D341Med (cell line): Measurements from ENCODE around the gene AVP.
A peak's percentile ranks its signal among the peaks of the same experiment; 100 is the strongest.
"Not testable (repeated sequence)": the region's sequence is repeated elsewhere in the genome, so short reads cannot be mapped to it uniquely, and the experiment has no call there.

Experiments used
- DNase-seq: peaks from one replicate; pipeline ENCODE4 v3.0.0; 2012; ENCODE audit warnings: low spot score

The AVP gene

DNA sequence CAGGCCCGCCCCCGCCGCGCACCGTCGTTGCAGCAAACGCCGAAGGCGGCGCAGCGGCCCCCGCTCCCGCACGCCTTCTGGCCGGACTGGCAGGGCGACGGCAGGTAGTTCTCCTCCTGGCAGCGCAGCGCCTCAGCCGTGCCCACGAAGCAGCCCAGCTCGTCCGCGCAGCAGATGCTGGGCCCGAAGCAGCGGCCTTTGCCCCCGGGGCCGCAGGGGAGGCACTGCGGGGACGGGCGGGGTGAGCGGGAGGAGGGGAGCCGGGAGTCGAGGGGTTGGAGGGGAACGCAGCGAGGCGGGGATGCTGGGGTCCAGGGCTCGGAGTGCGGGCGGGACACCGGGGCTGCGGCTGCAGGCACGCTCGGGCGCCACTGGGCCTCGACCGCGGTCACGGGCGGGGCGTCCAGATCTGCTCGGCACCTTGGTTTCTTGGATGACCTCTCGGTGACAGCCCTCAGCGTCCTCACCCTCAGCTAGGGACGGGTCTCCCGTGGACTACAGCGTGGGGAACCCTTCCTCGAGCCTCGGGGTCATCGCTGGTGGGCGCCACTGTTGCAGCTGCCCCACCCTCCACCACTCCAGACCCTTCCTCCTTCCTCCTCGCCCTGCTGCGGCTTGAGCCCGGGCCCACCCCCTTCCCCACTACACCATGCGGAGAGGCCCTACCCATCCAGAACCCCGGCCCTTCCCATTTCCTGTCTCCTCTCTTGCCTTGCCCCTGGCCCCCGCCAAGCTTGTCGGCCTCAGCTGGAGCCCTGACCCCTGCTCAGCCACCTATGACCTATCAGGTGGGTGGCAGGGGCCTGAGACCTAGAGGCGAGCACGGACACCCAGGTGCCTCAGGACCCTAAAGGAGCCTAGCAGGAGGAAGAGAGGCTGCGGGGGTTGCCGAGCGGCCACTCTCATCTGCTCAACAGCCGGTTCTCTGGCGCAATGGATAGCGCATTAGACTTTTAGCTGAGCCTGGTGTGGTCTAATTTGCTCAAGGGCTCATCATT, 1.3 kb downstream of the AVP start:
- peak; percentile 60 for DNase-seq

- peak; percentile 71 for DNase-seq
These were observed 2.1 kb downstream of the AVP start for GRCh38 chr20:3082306-3082951.

DNA sequence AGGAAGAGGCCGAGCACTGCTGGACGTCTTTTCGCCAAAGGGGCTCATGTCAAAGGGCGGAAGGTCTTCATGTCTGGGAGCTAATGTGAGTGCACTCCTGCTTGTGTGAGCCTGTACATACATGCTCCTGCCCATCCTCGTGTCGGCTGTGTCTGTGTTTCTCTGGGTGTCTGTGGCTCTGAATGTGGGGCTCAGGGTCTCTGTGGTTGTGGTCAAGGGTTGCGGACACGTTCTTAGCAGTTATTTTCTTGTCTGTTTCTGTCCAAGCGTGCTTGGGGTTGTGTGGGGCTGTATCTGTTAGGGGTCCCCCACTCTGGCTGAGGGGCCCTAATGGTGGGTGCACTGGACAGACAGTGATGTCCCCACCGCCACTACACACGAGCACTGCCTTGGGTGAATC, 2.9 kb downstream of the AVP start:
- DNase-seq: peak; percentile 32

GRCh38 chr20:3080939-3081388, 3.6 kb downstream of the AVP start:
- peak; percentile 34 for DNase-seq

GRCh38 chr20:3077618-3078134, 6.8 kb downstream of the AVP start:
- DNase-seq: no peak

DNA sequence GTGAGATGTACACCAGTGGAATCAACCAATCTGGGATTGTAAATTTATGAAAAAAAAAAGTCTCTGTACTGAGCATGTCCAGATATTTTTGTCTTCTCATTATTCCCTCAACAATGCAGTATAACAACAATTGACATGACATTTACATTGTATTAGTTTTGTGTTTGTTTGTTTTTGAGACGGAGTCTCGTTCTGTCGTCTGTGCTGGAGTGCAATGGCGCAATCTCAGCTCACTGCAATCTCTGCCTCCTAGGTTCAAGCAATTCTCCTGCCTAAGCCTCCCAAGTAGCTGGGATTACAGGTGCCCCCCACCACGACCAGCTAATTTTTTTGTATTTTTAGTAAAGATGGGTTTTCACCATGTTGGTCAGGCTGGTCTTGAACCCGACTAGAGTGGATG, 9.2 kb downstream of the AVP start:
- not testable (repeated sequence) for DNase-seq

DNA sequence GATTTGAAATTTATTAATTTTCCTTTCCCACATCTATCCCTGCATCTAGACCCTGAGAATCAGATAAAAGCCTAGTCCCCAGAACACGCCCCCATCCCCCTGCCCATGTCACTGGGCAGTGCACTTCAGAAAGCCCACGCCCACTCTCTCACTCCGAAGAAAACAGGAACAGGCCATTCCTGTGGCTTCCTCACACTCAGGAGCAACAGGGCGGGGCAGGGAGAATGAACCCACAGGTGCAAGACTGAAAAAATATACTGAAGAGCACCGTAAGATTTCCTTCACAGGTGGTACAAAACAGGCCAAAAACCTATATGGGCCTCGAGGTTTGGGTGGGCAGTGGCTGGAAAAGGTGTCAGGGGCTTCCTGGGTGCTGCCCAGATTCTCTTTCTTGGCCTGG, 9.7 kb downstream of the AVP start:
- DNase-seq: no peak

DNA sequence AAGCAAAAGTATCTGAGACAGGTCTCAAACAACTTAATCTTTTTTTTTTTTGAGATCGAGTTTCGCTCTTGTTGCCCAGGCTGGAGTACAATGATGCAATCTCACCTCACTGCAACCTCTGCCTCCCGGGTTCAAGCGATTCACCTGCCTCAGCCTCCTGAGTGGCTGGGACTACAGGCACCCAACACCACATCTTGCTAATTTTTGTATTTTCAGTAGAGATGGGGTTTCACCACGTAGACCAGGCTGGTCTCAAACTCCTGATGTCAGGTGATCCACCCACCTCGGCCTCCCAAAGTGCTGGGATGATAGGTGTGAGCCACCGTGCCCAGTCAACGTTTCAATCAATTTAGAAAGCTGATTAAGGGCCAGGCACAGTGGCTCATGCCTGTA, 11.3 kb downstream of the AVP start:
- not testable (repeated sequence) for DNase-seq

GRCh38 chr20:3072530-3073250, 11.8 kb downstream of the AVP start:
- no peak for DNase-seq

GRCh38 chr20:3071610-3072529, 12.7 kb downstream of the AVP start, which contains the start of gene OXT:
Gene OXT (plus strand): TSS chr20:3071620. CDS start chr20:3071656, 36 bp downstream.
- DNase-seq: peak; percentile 25

GRCh38 chr20:3071266-3071609, 13.3 kb downstream of the AVP start:
- no peak for DNase-seq

DNA sequence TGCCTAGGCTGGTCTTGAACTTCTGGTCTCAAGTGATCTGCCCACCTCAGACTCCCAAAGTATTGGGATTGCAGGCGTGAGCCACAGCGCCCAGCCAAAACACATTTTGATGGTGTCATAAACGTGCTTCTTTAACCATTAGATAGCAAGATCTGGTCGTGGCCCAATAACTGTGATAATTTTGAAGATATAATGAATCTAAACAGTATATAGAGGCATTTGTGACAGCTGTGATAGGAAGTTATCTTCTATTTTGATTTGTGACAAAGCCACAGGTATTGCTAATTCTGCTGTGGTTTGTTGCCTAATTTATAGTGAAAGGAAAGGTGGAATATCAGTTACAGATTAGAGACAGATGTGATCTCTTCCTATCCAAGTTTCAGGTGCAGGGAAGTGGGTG, 13.8 kb downstream of the AVP start:
- DNase-seq: no peak

DNA sequence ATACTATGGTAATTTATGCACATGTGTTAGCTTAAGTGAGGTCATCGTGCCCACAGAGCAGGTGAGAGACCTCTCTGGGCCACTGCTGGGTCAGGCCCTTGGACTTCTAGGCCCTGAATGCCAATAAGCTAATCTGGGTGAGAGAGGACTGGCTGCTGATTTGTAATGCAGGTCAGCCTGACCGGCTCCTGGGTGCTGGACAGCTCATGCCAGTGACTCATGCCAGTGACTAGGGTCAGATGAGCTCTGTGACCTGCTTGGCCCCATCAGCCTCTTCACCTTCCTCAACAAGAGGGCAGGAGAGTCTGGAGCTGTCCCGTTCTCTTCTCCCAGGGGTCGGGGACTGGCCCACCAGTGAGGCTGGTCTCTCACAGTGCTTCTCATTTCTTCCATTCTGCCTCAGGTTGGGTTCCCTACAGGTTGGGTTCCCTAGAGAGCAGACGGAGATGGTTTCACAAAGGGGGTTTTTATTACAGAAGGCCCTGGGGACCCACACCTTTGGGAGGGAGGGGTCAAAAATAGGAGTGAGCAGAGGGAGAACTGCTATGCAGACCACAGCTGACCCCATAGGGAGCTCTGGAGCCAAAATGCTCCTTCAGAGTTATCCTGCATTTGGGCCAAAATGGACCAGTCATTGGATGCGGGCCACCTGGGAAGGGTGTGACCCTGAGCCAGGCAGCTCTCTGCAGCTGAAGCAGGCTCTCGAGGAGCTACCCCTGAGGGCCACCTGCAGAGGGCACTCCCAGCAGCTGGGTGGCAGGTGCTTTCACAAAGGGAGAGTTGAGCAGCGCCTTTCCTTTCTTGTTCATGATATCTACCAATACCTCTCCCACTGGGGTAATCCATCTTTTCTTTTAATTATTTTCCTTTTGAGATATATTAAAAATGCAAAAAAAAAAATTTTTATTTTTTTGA, 15.3 kb downstream of the AVP start:
- peak; percentile 52 for DNase-seq

- no peak for DNase-seq
These were observed 16.4 kb downstream of the AVP start for GRCh38 chr20:3068075-3068474.

DNA sequence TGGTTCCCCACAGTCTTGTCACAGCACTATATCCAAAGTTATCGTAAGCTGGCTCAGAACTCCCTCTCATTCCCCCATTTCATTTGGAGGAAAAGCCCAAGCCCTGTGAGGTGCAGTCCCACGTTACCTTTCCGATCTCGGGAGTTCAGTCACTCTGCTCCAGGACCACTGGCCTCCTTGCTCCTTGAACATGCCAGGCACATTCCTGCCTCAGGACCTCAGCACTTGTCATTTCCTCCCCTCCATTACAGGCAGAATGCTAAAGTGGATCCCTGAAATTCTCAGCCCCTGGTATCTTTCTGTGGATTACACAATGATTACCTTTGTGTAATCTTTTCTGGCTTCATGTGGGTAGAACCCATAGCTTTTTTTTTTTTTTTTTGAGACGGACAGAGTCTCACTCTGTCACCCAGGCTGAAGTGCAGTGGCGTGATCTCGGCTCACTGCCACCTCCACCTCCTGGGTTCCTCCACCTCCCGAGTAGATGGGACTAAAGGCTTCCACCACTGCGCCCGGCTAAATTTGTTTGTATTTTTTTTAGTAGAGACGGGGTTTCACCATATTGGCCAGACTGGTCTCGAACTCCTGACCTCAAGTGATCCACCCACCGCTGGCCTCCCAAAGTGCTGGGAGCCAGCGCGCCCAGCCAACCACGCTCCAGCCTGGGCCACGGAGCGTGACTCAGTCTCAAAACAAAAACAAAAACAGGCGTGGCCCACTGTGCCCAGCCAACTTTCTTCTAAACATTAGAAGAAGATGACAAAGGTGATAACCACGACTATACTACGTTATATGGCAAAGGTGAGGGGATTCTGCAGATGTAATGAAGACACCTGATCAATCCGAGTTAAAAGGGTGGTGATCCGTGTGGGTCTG, 17.1 kb downstream of the AVP start:
- peak; percentile 4 for DNase-seq

- not testable (repeated sequence) for DNase-seq
These were observed 20.4 kb downstream of the AVP start for GRCh38 chr20:3064119-3064518.

DNA sequence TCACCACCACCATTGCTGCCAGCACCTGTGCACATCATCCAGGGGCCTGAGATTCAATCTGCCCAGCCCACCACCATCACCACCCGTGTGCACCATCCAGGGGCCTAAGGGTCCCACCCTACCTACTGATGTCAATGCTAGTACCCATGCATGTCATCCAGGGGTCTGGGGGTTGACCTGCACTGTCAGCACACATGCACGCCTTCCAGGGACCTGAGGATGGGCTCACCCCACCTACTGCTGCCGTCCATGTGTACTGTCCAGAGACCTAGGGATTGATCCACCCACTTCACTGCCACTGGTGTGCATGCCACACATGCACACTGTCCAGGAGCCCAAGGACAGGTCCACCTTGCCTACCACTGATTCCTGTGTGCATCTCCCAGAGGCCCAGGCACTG, 25.0 kb downstream of the AVP start:
- peak; percentile 5 for DNase-seq

DNA sequence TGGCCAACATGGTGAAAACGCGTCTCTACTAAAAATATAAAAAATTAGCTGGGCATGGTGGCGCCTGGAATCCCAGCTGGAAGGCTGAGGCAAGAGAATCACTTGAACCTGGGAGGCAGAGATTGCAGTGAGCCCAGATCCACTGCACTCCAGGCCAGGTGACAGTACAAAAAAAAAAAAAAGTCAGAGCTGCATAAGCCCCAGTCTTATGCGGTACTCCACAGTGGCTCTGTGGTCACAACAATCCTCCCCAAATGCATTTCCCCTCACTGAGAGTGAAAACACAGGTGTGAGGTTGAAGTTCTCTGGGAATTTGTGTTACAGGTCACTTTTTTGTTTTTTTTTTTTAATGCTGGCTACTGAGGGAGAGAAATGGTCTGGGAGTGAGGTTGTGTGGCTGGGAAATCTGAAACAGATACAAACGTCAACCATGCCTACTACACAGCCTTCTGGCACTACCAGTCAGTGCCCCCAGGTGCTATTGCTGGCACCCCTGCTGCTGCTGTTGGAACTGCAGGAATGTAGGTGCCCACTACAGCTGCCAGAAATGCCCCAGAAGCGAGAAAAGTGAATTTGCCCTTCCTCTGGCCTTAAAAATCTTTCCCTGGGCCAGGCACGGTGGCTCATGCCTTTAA, 33.0 kb downstream of the AVP start:
- DNase-seq: peak; percentile 40
